ENCODE data around the gene TLCD3A. TPM values are rescaled to one million over a fixed set of nuclear protein-coding genes. Genes with fewer than 3 reads are reported as not detected.

Gene TLCD3A
- total RNA-seq, 1 donor from 2014 or later: 25.8 TPM

- H3K4me3 ChIP-seq (ENCODE audit: insufficient read depth, low read depth, low read length): no peak overlapping the region
- H3K4me3 Mint-ChIP-seq (ENCODE audit: unreplicated experiment): no peak overlapping the region
- H3K27me3 Mint-ChIP-seq (ENCODE audit: low read depth, unreplicated experiment): no peaks in the 10 kb centered on the region
- no peak overlapping the region for H2AFZ ChIP-seq (ENCODE audit: low read depth, low read length)
- H3K79me2 ChIP-seq (ENCODE audit: insufficient read depth, low read length): peaks cover 18% of the 10 kb centered on the region
- H3K36me3 ChIP-seq (ENCODE audit: insufficient read depth, low read length): peaks cover 7% of the 10 kb centered on the region
- H4K20me1 ChIP-seq (ENCODE audit: insufficient read depth, low read length): no peaks in the 10 kb centered on the region
- H3K9me3 Mint-ChIP-seq (ENCODE audit: unreplicated experiment): no peaks in the 10 kb centered on the region
- no peak overlapping the region for H3K9ac ChIP-seq (ENCODE audit: low read length)
- H3K9me3 ChIP-seq (ENCODE audit: insufficient read depth, low read depth, low read length): no peaks in the 10 kb centered on the region
- no peaks in the 10 kb centered on the region for H3K27me3 ChIP-seq (ENCODE audit: insufficient read depth, low read length)
- FAIRE-seq (no peak), DNase-seq (ENCODE audit: low read depth) (no peak)
- peaks cover 17% of the 10 kb centered on the region for H3K36me3 Mint-ChIP-seq (ENCODE audit: low read depth, unreplicated experiment)
- no peak overlapping the region for H3K4me2 ChIP-seq (ENCODE audit: low read length)
- peaks cover 11% of the 10 kb centered on the region for H3K4me1 Mint-ChIP-seq (ENCODE audit: low read depth, unreplicated experiment)
- H3K27ac Mint-ChIP-seq (ENCODE audit: unreplicated experiment): no peak overlapping the region
- no peak for TF ChIP-seq EZH2 (IDR thresholded peaks at IDR 0.05; ENCODE audit: insufficient read depth, low read length)
- TF ChIP-seq CTCF (IDR thresholded peaks at IDR 0.05; ENCODE audit: insufficient read depth, low read depth, low read length): peak; percentile 12
- no peak overlapping the region for H3K27ac ChIP-seq (ENCODE audit: low read depth, low read length)
- H3K4me1 ChIP-seq (ENCODE audit: insufficient read depth, low read length): peaks cover 27% of the 10 kb centered on the region
These were observed 44.1 kb upstream of the TLCD3A start for GRCh38 chr17:688100-688989.

- Mint-ChIP-seq H3K27ac (ENCODE audit: unreplicated experiment) (no peak overlapping the region), H3K9me3 (ENCODE audit: unreplicated experiment) (no peaks in the 10 kb centered on the region), H3K4me1 (ENCODE audit: low read depth, unreplicated experiment) (peaks cover 23% of the 10 kb centered on the region), H3K4me3 (ENCODE audit: unreplicated experiment) (no peak overlapping the region), H3K36me3 (ENCODE audit: low read depth, unreplicated experiment) (peaks cover 15% of the 10 kb centered on the region), H3K27me3 (ENCODE audit: low read depth, unreplicated experiment) (no peaks in the 10 kb centered on the region)
- Histone ChIP-seq H3K9me3 (ENCODE audit: insufficient read depth, low read depth, low read length) (no peaks in the 10 kb centered on the region), H3K27ac (ENCODE audit: low read depth, low read length) (no peak overlapping the region), H4K20me1 (ENCODE audit: insufficient read depth, low read length) (no peaks in the 10 kb centered on the region), H3K27me3 (ENCODE audit: insufficient read depth, low read length) (no peaks in the 10 kb centered on the region), H2AFZ (ENCODE audit: low read depth, low read length) (no peak overlapping the region), H3K4me2 (ENCODE audit: low read length) (no peak overlapping the region), H3K36me3 (ENCODE audit: insufficient read depth, low read length) (peaks cover 7% of the 10 kb centered on the region), H3K79me2 (ENCODE audit: insufficient read depth, low read length) (peaks cover 10% of the 10 kb centered on the region), H3K4me3 (ENCODE audit: insufficient read depth, low read depth, low read length) (no peak overlapping the region), H3K4me1 (ENCODE audit: insufficient read depth, low read length) (peaks cover 38% of the 10 kb centered on the region), H3K9ac (ENCODE audit: low read length) (no peak overlapping the region)
- FAIRE-seq (no peak), DNase-seq (ENCODE audit: low read depth) (no peak)
- TF ChIP-seq EZH2 (IDR thresholded peaks at IDR 0.05; ENCODE audit: insufficient read depth, low read length) (no peak), CTCF (IDR thresholded peaks at IDR 0.05; ENCODE audit: insufficient read depth, low read depth, low read length) (no peak)
These were observed 42.7 kb upstream of the TLCD3A start for GRCh38 chr17:689556-690275.
